SK-N-SH (cell line): Measurements from ENCODE around the gene ARHGAP15. TPM values are rescaled to one million over a fixed set of nuclear protein-coding genes. Genes with fewer than 3 reads are reported as not detected.

Source experiments
- CTCF ChIA-PET: fragments of 300-600, 350-600 bp; formaldehyde crosslinking; extraction: SDS; loops from one replicate; lab custom pipeline; 2021; lab: Yijun Ruan, JAX
- POLR2A ChIA-PET: fragments of 350-600 bp; sonication (Branson Sonifier 250); formaldehyde crosslinking; extraction: SDS; loops from one replicate; lab custom pipeline; 2020; ENCODE audit warnings: antibody characterized with exemption, inconsistent platforms; lab: Yijun Ruan, JAX
- DNase-seq: peaks from one replicate; pipeline ENCODE4 v3.0.0; 2012
- H2AFZ ChIP-seq: fragments of 200-600 bp; sonication (generic); 2 replicates; pipeline ENCODE4 v1.8.1; 2016; ENCODE audit warnings: antibody characterized with exemption, mild to moderate bottlenecking, low read depth
- H3F3A ChIP-seq: fragments of 200-600 bp; sonication (generic); replicated peaks from 2 replicates; pipeline ENCODE3; 2016; ENCODE audit warnings: antibody characterized with exemption, mild to moderate bottlenecking; ENCODE audit not compliant: insufficient read depth
- H3K27ac ChIP-seq, 2 experiments: fragments of 200-500 bp in 1 of 2; fragments of 200-600 bp in 1 of 2; sonication (Bioruptor generic) in 1 of 2; sonication (generic), shearing (Covaris generic) in 1 of 2; 2 replicates each; pipeline versions ENCODE4 v1.5.1 to v1.6.1; 2014 to 2016; ENCODE audit warnings: low read depth in 2 of 2, inconsistent platforms in 1 of 2, low read length in 1 of 2, mild to moderate bottlenecking in 1 of 2, mixed read lengths in 1 of 2
- H3K27me3 ChIP-seq: fragments of 200-600 bp; sonication (generic), shearing (Covaris generic); 2 replicates; pipeline ENCODE4 v1.6.1; 2016; ENCODE audit warnings: mixed run types; ENCODE audit not compliant: insufficient read depth
- H3K36me3 ChIP-seq, 2 experiments: fragments of 200-500 bp in 1 of 2; fragments of 200-600 bp in 1 of 2; sonication (Bioruptor generic) in 1 of 2; sonication (generic) in 1 of 2; replicated peaks in 1 of 2; 2 replicates each; pipeline versions ENCODE3 to v1.5.1; 2014 to 2016; ENCODE audit warnings: low read length in 1 of 2, mild to moderate bottlenecking in 1 of 2; ENCODE audit not compliant: insufficient read depth in 2 of 2, control insufficient read depth in 1 of 2
- H3K4me1 ChIP-seq, 2 experiments: fragments of 200-500 bp in 1 of 2; fragments of 200-600 bp in 1 of 2; sonication (Bioruptor generic) in 1 of 2; sonication (generic), shearing (Covaris generic) in 1 of 2; 2 replicates each; pipeline versions ENCODE4 v1.5.1 to v1.6.1; 2014 to 2016; ENCODE audit warnings: low read depth in 1 of 2, low read length in 1 of 2, mixed run types in 1 of 2; ENCODE audit not compliant: insufficient read depth in 2 of 2, control insufficient read depth in 1 of 2
- H3K4me2 ChIP-seq: fragments of 200-600 bp; sonication (generic), shearing (Covaris generic); 2 replicates; pipeline ENCODE4 v1.6.1; 2017; ENCODE audit warnings: mixed run types
- H3K4me3 ChIP-seq, 2 experiments: fragments of 200-500 bp in 1 of 2; fragments of 200-600 bp in 1 of 2; sonication (Bioruptor generic) in 1 of 2; sonication (generic), shearing (Covaris generic) in 1 of 2; 2 replicates each; pipeline versions ENCODE4 v1.5.1 to v1.8.1; 2014 to 2016; ENCODE audit warnings: low read depth in 2 of 2, inconsistent platforms in 1 of 2, low read length in 1 of 2, mild to moderate bottlenecking in 1 of 2, mixed read lengths in 1 of 2, moderate library complexity in 1 of 2
- H3K79me2 ChIP-seq: fragments of 200-600 bp; sonication (generic); 2 replicates; pipeline ENCODE4 v1.8.1; 2017; ENCODE audit warnings: mild to moderate bottlenecking; ENCODE audit not compliant: insufficient read depth
- H3K9ac ChIP-seq: fragments of 200-600 bp; sonication (generic); 2 replicates; pipeline ENCODE4 v1.6.1; 2017; ENCODE audit warnings: mixed run types
- H3K9me2 ChIP-seq: fragments of 200-600 bp; sonication (generic); 2 replicates; pipeline ENCODE4 v1.6.1; 2017; ENCODE audit warnings: mixed run types
- H3K9me3 ChIP-seq: fragments of 200-600 bp; sonication (generic); 2 replicates; pipeline ENCODE4 v1.6.1; 2017; ENCODE audit warnings: mixed run types, mild to moderate bottlenecking, moderate library complexity
- H4K20me1 ChIP-seq: fragments of 200-600 bp; sonication (generic); 2 replicates; pipeline ENCODE4 v1.6.1; 2017; ENCODE audit warnings: mild to moderate bottlenecking, mixed run types; ENCODE audit not compliant: insufficient read depth
- CHD2 ChIP-seq: fragments of 150-350 bp; IDR thresholded peaks from 2 replicates; pipeline ENCODE4 v1.6.1; 2018; ENCODE audit warnings: low read length; ENCODE audit not compliant: partially characterized antibody
- ELF1 ChIP-seq: IDR thresholded peaks from 2 replicates; pipeline ENCODE4 v1.4.0; 2012
- EP300 ChIP-seq, 2 experiments: IDR thresholded peaks; 2 replicates each; pipeline versions ENCODE4 v1.4.0 to v1.6.1; 2012; ENCODE audit warnings: borderline replicate concordance in 1 of 2, low read depth in 1 of 2, low read length in 1 of 2
- FOXJ3 ChIP-seq: sonication (generic); formaldehyde crosslinking; IDR thresholded peaks from 2 replicates; pipeline ENCODE4 v1.5.1; 2020; ENCODE audit warnings: mild to moderate bottlenecking, missing genetic modification reagents
- FOXM1 ChIP-seq: IDR thresholded peaks from 2 replicates; pipeline ENCODE4 v1.4.0; 2012; ENCODE audit warnings: low read depth, mild to moderate bottlenecking
- GATA2 ChIP-seq: sonication (generic); formaldehyde crosslinking; IDR thresholded peaks from 2 replicates; pipeline ENCODE4 v1.5.0; 2020; ENCODE audit warnings: mild to moderate bottlenecking, missing genetic modification reagents
- RAD21 ChIP-seq: IDR thresholded peaks from 2 replicates; pipeline ENCODE4 v1.6.1; 2012; ENCODE audit warnings: mild to moderate bottlenecking, low read length
- RFX5 ChIP-seq: IDR thresholded peaks from 2 replicates; pipeline ENCODE4 v1.6.1; 2012; ENCODE audit warnings: mild to moderate bottlenecking, improper control_type of control experiment, low read length
- RXRA ChIP-seq: IDR thresholded peaks from 2 replicates; pipeline ENCODE4 v1.4.0; 2012; ENCODE audit warnings: low read depth, mild to moderate bottlenecking, borderline replicate concordance
- TAF1 ChIP-seq: IDR thresholded peaks from 2 replicates; pipeline ENCODE4 v1.6.1; 2012; ENCODE audit warnings: low read depth, mild to moderate bottlenecking, low read length, moderate library complexity, borderline replicate concordance
- TEAD4 ChIP-seq: IDR thresholded peaks from 2 replicates; pipeline ENCODE4 v1.4.0; 2012; ENCODE audit warnings: mild to moderate bottlenecking, borderline replicate concordance; ENCODE audit not compliant: insufficient read depth
- YY1 ChIP-seq: IDR thresholded peaks from 2 replicates; pipeline ENCODE4 v1.4.0; 2012; ENCODE audit warnings: low read depth, mild to moderate bottlenecking
- WGBS: methylation state at CpG from one replicate; pipeline ENCODE4 v1.1.6; 2017; ENCODE audit warnings: low lambda C conversion rate; 5-methylcytosine and 5-hydroxymethylcytosine counted together
- polyA plus RNA-seq, 3 experiments: library from polyadenylated mRNA; depleted of rRNA; stranded (reverse); fragments of >200 nt; gene quantifications; 2 replicates each; pipeline ENCODE4 v1.2.3, GENCODE V29; 2012
- TF ChIP-seq, protein P1 (sequence below): IDR thresholded peaks from 2 replicates; pipeline ENCODE4; 2012
- TF ChIP-seq, protein P2 (sequence below): fragments of 200-600 bp; sonication (generic); IDR thresholded peaks from 2 replicates; pipeline ENCODE4 v1.6.1; 2017; ENCODE audit warnings: antibody characterized with exemption, mild to moderate bottlenecking, moderate library complexity
- TF ChIP-seq, protein P3 (sequence below): IDR thresholded peaks from 2 replicates; pipeline ENCODE4 v1.4.0; 2012; ENCODE audit warnings: low read depth, borderline replicate concordance

Gene ARHGAP15
- polyA plus RNA-seq, 1 of the 3 experiments (the other 2 are of a cell fraction), result not detected

DNA sequence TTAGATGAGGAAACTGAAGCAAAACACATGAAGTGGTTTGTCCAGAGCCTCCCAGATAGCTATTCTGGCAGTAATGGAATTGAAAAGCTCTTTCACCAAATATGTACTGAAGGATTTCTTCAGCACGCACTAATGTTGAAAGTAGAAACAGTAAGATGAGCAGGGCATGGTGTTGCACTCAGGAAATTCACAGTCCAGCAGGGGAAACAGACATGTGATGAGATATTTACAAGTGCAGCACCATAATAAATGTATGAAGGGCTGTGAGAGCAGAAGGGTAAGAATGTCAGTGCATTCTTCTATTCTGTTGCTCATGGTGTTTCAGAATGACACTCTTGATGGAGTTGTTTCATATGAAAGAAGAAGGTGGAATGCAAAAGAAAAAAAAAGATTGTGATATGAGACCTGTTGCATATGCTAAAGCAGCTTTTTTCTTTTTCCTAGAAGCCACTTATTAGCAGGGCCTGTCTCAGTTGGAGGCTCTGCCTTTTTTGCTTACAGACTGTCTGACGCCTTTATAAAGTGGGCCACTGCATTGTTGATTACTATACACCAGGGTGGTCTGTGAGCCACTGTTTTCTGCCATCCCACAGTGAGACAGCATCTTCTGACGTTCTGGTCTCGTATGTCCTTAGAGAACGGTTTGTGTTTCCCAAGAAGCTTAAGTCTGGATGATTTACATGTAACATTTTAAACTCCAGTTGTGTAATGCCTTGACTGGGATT is 516.9 kb downstream of the ARHGAP15 start (continued):
- TF ChIP-seq FOXJ3 (CRISPR knock-in tag), result no peak

DNA sequence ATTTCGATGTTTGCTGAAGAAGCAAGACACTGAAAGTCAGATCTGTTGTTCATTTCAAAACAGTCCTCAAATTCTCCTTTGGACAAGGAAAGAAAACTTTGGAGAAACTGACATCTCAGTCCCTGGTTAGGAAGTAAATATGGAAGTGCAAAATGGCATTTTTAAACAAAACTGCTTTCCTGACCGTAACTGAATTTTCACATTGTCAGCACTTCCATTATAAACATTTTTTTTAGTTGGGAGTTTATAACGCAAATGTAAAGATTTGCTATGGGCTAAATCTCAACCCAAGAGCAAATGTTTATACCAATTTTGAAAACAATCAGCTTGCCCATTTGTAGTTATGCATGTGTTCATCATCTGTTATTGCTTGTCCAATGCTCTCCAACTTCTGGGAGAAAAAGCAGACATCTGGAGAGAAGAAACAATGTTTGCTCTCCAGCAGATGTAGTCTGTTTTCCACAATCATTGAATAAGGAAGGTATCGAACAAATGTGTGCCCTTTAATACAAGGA is 520.1 kb downstream of the ARHGAP15 start:
- H3K9me3 ChIP-seq, result no peaks in the 10 kb centered on the region; the same call in 1 of the 2 replicates
- no peaks in the 10 kb centered on the region for H3K27me3 ChIP-seq
- 62% methylated on average over 4 of the region's 4 CpGs for WGBS
- POLR2A ChIA-PET, result no interaction called here
- no peak overlapping the region for H3K4me3 ChIP-seq
- TF ChIP-seq CHD2, result no peak
- TF ChIP-seq RAD21, result no peak
- TF ChIP-seq, protein P1, sequence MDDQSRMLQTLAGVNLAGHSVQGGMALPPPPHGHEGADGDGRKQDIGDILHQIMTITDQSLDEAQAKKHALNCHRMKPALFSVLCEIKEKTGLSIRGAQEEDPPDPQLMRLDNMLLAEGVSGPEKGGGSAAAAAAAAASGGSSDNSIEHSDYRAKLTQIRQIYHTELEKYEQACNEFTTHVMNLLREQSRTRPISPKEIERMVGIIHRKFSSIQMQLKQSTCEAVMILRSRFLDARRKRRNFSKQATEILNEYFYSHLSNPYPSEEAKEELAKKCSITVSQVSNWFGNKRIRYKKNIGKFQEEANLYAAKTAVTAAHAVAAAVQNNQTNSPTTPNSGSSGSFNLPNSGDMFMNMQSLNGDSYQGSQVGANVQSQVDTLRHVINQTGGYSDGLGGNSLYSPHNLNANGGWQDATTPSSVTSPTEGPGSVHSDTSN, result no peak
- TF ChIP-seq TAF1, result no peak
- TF ChIP-seq, protein P2, sequence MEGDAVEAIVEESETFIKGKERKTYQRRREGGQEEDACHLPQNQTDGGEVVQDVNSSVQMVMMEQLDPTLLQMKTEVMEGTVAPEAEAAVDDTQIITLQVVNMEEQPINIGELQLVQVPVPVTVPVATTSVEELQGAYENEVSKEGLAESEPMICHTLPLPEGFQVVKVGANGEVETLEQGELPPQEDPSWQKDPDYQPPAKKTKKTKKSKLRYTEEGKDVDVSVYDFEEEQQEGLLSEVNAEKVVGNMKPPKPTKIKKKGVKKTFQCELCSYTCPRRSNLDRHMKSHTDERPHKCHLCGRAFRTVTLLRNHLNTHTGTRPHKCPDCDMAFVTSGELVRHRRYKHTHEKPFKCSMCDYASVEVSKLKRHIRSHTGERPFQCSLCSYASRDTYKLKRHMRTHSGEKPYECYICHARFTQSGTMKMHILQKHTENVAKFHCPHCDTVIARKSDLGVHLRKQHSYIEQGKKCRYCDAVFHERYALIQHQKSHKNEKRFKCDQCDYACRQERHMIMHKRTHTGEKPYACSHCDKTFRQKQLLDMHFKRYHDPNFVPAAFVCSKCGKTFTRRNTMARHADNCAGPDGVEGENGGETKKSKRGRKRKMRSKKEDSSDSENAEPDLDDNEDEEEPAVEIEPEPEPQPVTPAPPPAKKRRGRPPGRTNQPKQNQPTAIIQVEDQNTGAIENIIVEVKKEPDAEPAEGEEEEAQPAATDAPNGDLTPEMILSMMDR, result no peak
- TF ChIP-seq FOXM1, result no peak
- TF ChIP-seq, protein P3, sequence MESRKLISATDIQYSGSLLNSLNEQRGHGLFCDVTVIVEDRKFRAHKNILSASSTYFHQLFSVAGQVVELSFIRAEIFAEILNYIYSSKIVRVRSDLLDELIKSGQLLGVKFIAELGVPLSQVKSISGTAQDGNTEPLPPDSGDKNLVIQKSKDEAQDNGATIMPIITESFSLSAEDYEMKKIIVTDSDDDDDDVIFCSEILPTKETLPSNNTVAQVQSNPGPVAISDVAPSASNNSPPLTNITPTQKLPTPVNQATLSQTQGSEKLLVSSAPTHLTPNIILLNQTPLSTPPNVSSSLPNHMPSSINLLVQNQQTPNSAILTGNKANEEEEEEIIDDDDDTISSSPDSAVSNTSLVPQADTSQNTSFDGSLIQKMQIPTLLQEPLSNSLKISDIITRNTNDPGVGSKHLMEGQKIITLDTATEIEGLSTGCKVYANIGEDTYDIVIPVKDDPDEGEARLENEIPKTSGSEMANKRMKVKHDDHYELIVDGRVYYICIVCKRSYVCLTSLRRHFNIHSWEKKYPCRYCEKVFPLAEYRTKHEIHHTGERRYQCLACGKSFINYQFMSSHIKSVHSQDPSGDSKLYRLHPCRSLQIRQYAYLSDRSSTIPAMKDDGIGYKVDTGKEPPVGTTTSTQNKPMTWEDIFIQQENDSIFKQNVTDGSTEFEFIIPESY, result no peak
- no peaks in the 10 kb centered on the region for H3K9me2 ChIP-seq
- H3K4me2 ChIP-seq, result no peak overlapping the region
- no peaks in the 10 kb centered on the region for H3K4me1 ChIP-seq
- no peak for DNase-seq
- no peaks in the 10 kb centered on the region for H3K36me3 ChIP-seq
- H3K9ac ChIP-seq, result no peak overlapping the region
- H4K20me1 ChIP-seq, result no peaks in the 10 kb centered on the region
- H2AFZ ChIP-seq, result no peak overlapping the region
- H3F3A ChIP-seq, result no peaks in the 10 kb centered on the region
- CTCF ChIA-PET, result no interaction called here
- no peaks in the 10 kb centered on the region for H3K79me2 ChIP-seq
- no peak overlapping the region for H3K27ac ChIP-seq

DNA sequence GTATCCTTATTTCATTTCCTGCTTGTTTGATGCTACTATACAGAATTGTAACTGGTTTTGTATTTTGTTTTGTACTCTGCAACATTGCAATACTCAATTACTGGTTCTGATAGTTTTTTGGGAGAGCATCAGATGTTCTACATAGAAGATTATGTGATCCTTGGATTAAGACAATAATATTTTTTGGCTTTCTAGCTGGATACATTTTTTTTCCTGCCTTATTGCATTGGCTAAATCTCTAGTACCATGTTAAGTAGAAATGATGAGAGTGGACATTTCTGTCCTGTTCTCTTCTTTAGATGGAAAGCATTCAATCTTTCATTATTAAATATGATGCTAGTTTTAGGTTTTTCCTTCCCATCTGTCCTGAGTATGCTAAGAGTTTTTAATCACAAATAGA is 523.5 kb downstream of the ARHGAP15 start:
- no peak overlapping the region for H3K9ac ChIP-seq
- no peaks in the 10 kb centered on the region for H4K20me1 ChIP-seq
- H3K79me2 ChIP-seq, result no peaks in the 10 kb centered on the region
- no peaks in the 10 kb centered on the region for H3F3A ChIP-seq
- H3K4me2 ChIP-seq, result no peak overlapping the region
- CTCF ChIA-PET, result no interaction called here
- H3K9me3 ChIP-seq, result no peaks in the 10 kb centered on the region; the same call in 1 of the 2 replicates
- no peaks in the 10 kb centered on the region for H3K4me1 ChIP-seq
- POLR2A ChIA-PET, result no interaction called here
- no peak for DNase-seq
- H3K4me3 ChIP-seq, result no peak overlapping the region
- no peak overlapping the region for H2AFZ ChIP-seq
- no peak overlapping the region for H3K27ac ChIP-seq
- H3K36me3 ChIP-seq, result no peaks in the 10 kb centered on the region
- H3K27me3 ChIP-seq, result no peaks in the 10 kb centered on the region
- H3K9me2 ChIP-seq, result no peaks in the 10 kb centered on the region
- no peak for TF ChIP-seq RFX5
- TF ChIP-seq, protein P2, result no peak
- TF ChIP-seq ELF1, result no peak
- no peak for TF ChIP-seq TEAD4
- TF ChIP-seq GATA2 (CRISPR knock-in tag), result no peak
- no peak for TF ChIP-seq YY1
- no peak for TF ChIP-seq RXRA
- TF ChIP-seq, protein P1, result no peak
- no peak for TF ChIP-seq EP300 (IDR thresholded peaks at IDR 0.05; ENCODE audit: borderline replicate concordance in 1 of 2, low read depth in 1 of 2, low read length in 1 of 2)
